HL-60 (cell line): ENCODE results near the gene SEPTIN7.

ENCODE experiments used
- DNase-seq, 2 experiments: peaks; one replicate each; pipeline ENCODE4 v3.0.0-alpha.2; 2010 to 2020; ENCODE audit warnings: low read depth in 1 of 2, low spot score in 1 of 2
- H3K27ac ChIP-seq: fragments of 250-450 bp; sonication (Bioruptor Pico); replicated peaks from 2 replicates; pipeline ENCODE4 v1.5.1; 2020; ENCODE audit warnings: mild to moderate bottlenecking, moderate library complexity
- H3K27me3 ChIP-seq: fragments of 250-450 bp; sonication (Bioruptor Pico); 2 replicates; pipeline ENCODE4 v1.5.1; 2021; ENCODE audit warnings: mild to moderate bottlenecking, moderate library complexity; ENCODE audit not compliant: insufficient read depth, poor library complexity, severe bottlenecking
- H3K4me3 ChIP-seq: replicated peaks from 2 replicates; pipeline ENCODE4 v1.5.1; 2011; ENCODE audit warnings: mild to moderate bottlenecking, control low read depth, low read length; ENCODE audit not compliant: insufficient read depth
- GABPA ChIP-seq: IDR thresholded peaks from 2 replicates; pipeline ENCODE4 v1.6.1; 2012; ENCODE audit warnings: low read depth
- POLR2AphosphoS5 ChIP-seq: IDR thresholded peaks from 2 replicates; pipeline ENCODE4 v1.6.1; 2012; ENCODE audit warnings: low read depth
- SPI1 ChIP-seq: IDR thresholded peaks from 2 replicates; pipeline ENCODE4 v1.6.1; 2012; ENCODE audit warnings: low read depth, mild to moderate bottlenecking, borderline replicate concordance
- TF ChIP-seq, protein P1 (sequence below): IDR thresholded peaks from 2 replicates; pipeline ENCODE4 v1.6.1; 2012; ENCODE audit warnings: low read depth; ENCODE audit not compliant: insufficient replicate concordance
- TF ChIP-seq, protein P2 (sequence below): IDR thresholded peaks from one replicate; pipeline ENCODE4 v1.5.1; 2011; ENCODE audit warnings: low read length, control low read depth, inconsistent platforms; ENCODE audit not compliant: insufficient read depth

The SEPTIN7 gene

DNA sequence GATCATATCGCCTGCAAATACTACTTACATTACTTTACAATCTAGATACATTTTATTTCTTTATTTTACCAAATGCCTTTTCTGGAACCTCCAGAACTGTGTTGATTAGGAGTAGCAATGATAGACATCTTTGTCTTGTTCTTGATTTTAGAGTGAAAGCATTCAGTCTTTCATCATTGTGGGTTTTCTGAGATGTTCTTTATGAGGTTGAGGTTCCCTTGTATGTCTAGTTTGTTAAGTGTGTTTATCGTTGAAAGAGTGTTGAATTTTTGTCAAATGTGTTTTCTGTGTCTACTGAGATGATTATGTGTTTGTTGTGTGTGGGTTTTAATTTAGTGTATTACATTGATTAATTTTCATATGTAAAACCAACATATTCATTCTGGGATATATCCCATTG, 17.1 kb downstream of the SEPTIN7 start:
- Histone ChIP-seq H3K27ac (no peak overlapping the region), H3K4me3 (no peak overlapping the region), H3K27me3 (no peaks in the 10 kb centered on the region)
- DNase-seq: no peak
- TF ChIP-seq POLR2AphosphoS5: no peak
- TF ChIP-seq, protein P1, sequence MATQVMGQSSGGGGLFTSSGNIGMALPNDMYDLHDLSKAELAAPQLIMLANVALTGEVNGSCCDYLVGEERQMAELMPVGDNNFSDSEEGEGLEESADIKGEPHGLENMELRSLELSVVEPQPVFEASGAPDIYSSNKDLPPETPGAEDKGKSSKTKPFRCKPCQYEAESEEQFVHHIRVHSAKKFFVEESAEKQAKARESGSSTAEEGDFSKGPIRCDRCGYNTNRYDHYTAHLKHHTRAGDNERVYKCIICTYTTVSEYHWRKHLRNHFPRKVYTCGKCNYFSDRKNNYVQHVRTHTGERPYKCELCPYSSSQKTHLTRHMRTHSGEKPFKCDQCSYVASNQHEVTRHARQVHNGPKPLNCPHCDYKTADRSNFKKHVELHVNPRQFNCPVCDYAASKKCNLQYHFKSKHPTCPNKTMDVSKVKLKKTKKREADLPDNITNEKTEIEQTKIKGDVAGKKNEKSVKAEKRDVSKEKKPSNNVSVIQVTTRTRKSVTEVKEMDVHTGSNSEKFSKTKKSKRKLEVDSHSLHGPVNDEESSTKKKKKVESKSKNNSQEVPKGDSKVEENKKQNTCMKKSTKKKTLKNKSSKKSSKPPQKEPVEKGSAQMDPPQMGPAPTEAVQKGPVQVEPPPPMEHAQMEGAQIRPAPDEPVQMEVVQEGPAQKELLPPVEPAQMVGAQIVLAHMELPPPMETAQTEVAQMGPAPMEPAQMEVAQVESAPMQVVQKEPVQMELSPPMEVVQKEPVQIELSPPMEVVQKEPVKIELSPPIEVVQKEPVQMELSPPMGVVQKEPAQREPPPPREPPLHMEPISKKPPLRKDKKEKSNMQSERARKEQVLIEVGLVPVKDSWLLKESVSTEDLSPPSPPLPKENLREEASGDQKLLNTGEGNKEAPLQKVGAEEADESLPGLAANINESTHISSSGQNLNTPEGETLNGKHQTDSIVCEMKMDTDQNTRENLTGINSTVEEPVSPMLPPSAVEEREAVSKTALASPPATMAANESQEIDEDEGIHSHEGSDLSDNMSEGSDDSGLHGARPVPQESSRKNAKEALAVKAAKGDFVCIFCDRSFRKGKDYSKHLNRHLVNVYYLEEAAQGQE: no peak
- TF ChIP-seq, protein P2, sequence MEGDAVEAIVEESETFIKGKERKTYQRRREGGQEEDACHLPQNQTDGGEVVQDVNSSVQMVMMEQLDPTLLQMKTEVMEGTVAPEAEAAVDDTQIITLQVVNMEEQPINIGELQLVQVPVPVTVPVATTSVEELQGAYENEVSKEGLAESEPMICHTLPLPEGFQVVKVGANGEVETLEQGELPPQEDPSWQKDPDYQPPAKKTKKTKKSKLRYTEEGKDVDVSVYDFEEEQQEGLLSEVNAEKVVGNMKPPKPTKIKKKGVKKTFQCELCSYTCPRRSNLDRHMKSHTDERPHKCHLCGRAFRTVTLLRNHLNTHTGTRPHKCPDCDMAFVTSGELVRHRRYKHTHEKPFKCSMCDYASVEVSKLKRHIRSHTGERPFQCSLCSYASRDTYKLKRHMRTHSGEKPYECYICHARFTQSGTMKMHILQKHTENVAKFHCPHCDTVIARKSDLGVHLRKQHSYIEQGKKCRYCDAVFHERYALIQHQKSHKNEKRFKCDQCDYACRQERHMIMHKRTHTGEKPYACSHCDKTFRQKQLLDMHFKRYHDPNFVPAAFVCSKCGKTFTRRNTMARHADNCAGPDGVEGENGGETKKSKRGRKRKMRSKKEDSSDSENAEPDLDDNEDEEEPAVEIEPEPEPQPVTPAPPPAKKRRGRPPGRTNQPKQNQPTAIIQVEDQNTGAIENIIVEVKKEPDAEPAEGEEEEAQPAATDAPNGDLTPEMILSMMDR: no peak
- TF ChIP-seq SPI1: no peak
- no peak for TF ChIP-seq GABPA

DNA sequence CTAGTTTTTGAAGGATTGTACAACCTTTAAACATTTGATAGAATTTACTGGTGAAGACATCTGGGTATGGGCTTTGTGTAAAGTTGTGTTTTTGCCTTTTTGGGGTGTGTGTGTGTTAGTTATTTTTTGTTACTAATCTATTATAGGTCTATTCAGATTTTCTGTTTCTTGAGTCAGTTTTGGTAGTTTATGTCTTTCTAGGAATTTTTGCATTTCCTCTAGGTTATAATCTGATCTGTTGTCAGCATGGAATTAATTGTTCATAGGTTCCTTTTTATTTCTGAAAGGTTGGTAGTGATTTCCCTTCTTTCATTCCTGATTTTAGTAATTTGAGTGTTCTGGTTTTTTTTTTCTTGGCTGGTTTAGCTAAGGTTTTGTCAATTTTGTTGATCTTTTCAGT, 17.7 kb downstream of the SEPTIN7 start:
- TF ChIP-seq GABPA (no peak), POLR2AphosphoS5 (no peak)
- TF ChIP-seq, protein P1: no peak
- TF ChIP-seq, protein P2: no peak
- no peak overlapping the region for H3K4me3 ChIP-seq
- DNase-seq: no peak
- H3K27ac ChIP-seq: no peak overlapping the region
- H3K27me3 ChIP-seq: no peaks in the 10 kb centered on the region

DNA sequence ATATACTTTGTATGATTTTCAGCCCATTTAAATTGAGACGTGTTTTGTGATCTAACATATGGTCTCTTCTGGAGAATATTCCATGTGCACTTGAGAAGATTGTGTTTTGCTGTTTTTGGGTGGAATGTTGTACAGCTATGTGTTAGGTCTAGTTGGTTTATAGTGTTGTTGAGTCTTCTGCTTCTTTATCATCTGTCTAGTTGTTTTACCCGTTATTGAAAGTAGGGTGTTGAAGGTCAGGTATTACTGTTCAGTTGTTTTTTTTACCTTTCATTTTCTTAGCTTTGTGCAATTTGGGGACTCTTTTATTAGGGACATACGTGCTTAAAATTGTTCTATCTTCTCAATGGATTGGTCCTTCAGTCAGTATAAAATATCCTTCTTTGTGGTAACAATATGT, 18.5 kb downstream of the SEPTIN7 start:
- Histone ChIP-seq H3K4me3 (no peak overlapping the region), H3K27me3 (no peaks in the 10 kb centered on the region), H3K27ac (no peak overlapping the region)
- no peak for TF ChIP-seq SPI1
- no peak for TF ChIP-seq GABPA
- TF ChIP-seq, protein P2: no peak
- TF ChIP-seq POLR2AphosphoS5: no peak
- DNase-seq: no peak

DNA sequence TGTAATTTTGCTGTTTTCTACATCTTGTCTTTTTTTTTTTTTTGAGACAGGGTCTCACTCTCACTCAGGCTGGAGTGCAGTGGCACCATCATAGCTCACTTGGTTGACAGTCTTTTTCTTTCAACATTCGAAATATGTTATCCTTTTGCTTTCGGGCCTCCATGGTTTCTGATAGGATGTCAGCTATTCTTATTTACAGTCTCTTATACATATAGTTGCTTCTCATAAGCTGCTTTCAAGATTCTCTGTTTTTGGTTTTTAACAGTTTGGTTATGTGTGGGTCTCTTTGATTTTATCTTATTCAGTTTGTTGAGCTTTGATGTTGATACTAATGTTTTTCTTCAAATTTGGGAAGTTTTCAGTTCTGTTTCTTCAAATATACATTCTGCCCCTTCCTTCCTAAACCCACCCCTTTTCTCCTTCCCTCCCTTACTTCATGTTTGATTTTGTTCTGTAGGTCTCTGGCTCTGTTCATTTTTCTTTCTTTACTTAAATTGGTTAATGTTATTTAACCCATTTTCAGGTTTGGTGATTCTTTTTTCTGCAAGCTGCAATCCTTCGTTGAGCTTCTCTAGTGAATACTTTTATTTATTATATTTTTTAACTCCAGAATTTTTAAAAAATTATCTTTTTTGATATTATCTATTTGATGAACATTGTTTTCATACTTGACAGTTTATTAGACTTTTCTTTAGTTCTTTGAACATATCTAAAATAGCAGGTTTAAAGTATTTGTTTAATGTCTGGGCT, 19.3 kb downstream of the SEPTIN7 start:
- no peak overlapping the region for H3K27ac ChIP-seq
- H3K27me3 ChIP-seq: no peaks in the 10 kb centered on the region
- no peak for DNase-seq
- no peak for TF ChIP-seq SPI1
- TF ChIP-seq, protein P1: no peak
- TF ChIP-seq, protein P2: no peak
- no peak for TF ChIP-seq GABPA
- TF ChIP-seq POLR2AphosphoS5: no peak
- no peak overlapping the region for H3K4me3 ChIP-seq
